Mononuclear cell (primary cell): ENCODE data around the gene LHX4. TPM values are rescaled to one million over a fixed set of nuclear protein-coding genes. Genes with fewer than 3 reads are reported as not detected.

Source experiments
- H3K27me3 ChIP-seq: 2 replicates; pipeline ENCODE4 v1.6.0; 2011; ENCODE audit warnings: low read length, control low read depth; ENCODE audit not compliant: insufficient read depth
- H3K4me1 ChIP-seq: 2 replicates; pipeline ENCODE4 v1.5.1; 2011; ENCODE audit warnings: mild to moderate bottlenecking, low read length, control low read depth; ENCODE audit not compliant: insufficient read depth
- H3K4me3 ChIP-seq: 2 replicates; pipeline ENCODE4 v1.5.1; 2011; ENCODE audit warnings: mild to moderate bottlenecking, low read length, moderate library complexity
- H3K9me3 ChIP-seq: 2 replicates; pipeline ENCODE4 v1.5.1; 2011; ENCODE audit warnings: low read depth, mild to moderate bottlenecking, control low read depth, low read length
- total RNA-seq: library from RNA; depleted of rRNA; stranded (reverse); fragments of >200 nt; gene quantifications from one replicate; pipeline ENCODE4 v1.2.3, GENCODE V29; 2012

Gene LHX4
- total RNA-seq, 1 donor: 0.10 TPM

DNA sequence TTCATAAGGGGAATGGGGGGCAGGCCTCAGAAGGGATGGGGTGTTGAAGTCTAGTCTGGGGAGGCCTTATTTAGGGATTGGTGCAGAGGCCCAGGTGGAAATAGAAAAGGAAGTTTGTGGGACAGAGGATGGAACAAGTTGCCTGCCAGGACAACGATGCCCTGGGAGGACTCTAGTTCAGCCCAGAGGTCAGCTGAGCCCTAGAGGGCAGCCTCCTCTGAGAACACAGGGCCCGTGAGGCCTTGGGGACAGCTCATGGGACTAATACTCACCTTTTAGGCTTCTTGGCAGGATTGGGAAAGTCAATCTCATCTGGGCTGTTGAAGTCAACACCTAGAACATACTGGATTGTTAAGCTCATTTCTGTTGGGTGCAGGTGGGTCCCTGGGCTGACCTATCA lies 43.0 kb downstream of the LHX4 start:
- Histone ChIP-seq H3K4me3 (no peak overlapping the region), H3K27me3 (no peaks in the 10 kb centered on the region), H3K9me3 (no peaks in the 10 kb centered on the region), H3K4me1 (peaks cover 35% of the 10 kb centered on the region)

DNA sequence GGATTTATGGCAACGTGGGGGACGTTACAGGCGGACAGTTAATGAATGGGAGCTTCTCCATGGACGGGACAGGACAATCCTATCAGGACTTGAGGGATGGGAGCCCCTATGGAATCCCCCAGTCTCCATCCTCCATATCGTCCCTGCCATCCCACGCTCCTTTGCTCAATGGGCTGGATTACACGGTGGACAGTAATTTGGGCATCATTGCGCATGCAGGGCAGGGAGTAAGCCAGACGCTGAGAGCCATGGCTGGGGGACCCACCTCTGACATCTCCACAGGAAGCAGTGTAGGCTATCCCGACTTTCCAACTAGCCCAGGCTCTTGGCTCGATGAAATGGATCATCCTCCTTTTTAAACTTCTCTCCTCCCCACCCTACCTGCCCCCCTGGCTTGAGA lies 44.2 kb downstream of the LHX4 start:
- H3K27me3 ChIP-seq: no peaks in the 10 kb centered on the region
- no peaks in the 10 kb centered on the region for H3K9me3 ChIP-seq
- no peak overlapping the region for H3K4me3 ChIP-seq
- H3K4me1 ChIP-seq: peaks cover 43% of the 10 kb centered on the region

DNA sequence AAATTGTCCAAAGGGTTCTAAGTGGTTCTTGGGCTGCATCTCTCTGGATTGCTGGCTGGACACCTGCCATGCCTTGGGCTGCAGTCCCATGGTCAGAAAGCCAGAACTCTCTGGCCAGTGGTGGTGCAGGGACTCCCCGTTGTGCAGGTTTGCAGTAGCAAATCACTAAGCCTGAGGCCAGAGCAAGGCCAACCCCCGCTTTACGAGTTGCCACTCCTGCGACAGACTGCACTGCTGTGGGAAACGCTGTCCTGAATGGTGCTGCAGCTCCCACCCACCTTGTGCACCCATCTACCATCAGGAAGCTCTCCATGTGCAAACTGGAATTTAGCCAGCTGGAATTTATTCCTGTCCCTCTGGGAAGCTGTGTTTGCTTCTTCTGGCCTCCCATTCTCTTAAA lies 45.7 kb downstream of the LHX4 start:
- Histone ChIP-seq H3K4me3 (no peak overlapping the region), H3K27me3 (no peaks in the 10 kb centered on the region), H3K4me1 (peaks cover 40% of the 10 kb centered on the region), H3K9me3 (no peaks in the 10 kb centered on the region)

DNA sequence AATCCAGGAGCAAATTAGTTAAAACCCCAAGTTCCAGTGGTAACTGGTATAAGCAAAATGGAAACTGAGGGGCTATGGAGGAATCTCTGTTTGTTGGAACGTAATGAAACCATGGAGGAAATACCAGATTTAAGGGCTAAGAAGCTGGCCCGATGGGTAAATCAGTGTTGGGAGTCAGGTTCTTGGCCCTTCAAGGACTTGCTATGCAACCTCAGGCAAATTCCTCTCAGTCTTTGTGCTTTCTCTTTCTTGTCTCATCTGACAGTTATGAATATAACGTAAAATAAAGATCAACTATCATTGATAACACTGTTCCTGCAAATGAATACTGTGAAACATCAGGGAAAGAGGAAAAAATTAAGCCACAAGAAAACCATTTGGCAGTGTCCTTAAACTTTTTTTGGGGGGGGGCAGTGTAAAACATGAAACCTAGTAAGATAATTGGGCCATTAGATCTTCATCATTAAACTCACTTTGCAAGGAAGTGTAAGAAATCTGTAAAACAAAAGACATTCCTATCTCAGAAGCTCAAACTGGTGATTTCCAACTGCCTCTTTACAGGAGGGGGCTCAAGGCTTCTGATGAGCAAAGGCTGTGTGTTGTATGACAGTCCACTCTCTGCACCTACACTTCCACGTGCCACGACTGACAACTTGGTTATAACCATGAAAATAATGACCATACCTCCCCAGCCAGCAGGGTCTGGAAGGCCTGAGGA lies 47.6 kb downstream of the LHX4 start:
- no peaks in the 10 kb centered on the region for H3K27me3 ChIP-seq
- no peak overlapping the region for H3K4me3 ChIP-seq
- no peaks in the 10 kb centered on the region for H3K9me3 ChIP-seq
- H3K4me1 ChIP-seq: peaks cover 39% of the 10 kb centered on the region

DNA sequence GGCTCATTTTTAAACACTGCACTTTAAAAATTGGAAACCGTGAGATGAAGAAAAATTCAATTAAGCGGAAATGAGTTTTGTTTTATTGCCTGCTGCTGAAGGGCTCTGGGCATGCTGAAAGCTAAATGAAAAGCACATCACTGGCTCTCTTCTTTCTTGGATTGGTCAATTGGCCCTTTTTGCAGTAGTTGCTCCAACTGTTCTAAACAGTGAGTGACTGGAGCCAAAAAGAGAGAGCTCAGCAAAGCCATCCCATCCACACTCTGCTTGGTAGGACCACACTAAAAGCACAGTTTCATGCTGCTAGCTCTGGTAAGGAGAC lies 48.1 kb downstream of the LHX4 start:
- Histone ChIP-seq H3K4me3 (no peak overlapping the region), H3K27me3 (no peaks in the 10 kb centered on the region), H3K4me1 (peaks cover 39% of the 10 kb centered on the region), H3K9me3 (no peaks in the 10 kb centered on the region)

DNA sequence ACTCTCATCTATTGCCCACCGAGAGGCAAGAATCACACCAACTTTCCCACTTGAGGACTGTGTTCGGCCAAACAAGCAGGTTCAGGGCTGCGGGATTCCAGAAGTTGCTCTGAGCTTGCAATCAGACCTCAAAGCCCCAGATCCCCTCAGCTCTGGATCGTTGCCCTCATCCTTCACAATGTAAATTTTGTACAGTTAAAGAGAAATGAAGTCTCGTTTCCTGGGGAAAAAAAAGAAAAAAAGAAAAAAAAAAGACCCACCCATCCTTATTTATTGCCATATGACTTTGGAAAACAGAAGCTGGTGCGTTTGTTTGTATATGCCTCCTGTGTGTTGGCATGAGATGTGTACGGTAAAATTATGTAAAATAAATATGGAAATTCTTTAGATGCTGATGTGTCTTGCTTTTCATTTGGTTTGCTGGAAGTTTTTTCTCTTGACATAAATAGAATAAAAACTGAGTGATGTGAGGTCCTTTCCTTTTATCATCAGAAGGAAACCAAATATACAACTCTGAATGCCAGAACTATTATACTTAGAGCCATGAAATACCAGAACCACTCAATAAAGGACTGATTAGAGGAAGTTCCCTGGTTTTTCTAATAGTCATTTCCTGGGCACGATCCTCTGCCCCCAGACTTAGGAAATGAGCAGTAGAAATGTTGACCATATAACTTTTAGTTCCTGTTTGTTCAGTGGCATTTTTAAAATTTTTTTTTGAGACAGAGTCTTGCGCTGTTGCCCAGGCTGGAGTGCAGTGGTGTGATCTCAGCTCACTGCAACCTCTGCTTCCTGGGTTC lies 48.7 kb downstream of the LHX4 start:
- Histone ChIP-seq H3K9me3 (no peaks in the 10 kb centered on the region), H3K4me1 (peaks cover 39% of the 10 kb centered on the region), H3K27me3 (no peaks in the 10 kb centered on the region), H3K4me3 (no peak overlapping the region)

DNA sequence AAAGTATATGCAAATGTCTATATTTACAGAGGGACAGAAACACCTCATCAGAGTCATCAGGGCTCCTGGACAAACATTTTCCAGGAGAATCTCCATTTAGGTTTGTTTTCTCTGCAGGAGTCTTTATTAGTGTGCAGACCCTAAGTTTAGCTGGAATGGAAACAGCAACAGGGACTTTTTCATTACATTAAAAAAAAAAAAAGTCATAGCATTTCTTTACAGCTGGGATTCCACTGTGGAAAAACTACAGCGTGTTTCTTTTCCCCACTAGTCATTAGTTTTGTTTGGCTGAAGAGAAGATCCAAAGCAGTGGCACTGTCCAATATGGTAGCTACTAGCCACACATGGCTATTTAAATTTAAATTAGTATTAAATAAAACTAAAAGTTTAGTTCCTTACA lies 49.6 kb downstream of the LHX4 start:
- Histone ChIP-seq H3K27me3 (no peaks in the 10 kb centered on the region), H3K4me3 (no peak overlapping the region), H3K4me1 (peaks cover 39% of the 10 kb centered on the region), H3K9me3 (no peaks in the 10 kb centered on the region)

DNA sequence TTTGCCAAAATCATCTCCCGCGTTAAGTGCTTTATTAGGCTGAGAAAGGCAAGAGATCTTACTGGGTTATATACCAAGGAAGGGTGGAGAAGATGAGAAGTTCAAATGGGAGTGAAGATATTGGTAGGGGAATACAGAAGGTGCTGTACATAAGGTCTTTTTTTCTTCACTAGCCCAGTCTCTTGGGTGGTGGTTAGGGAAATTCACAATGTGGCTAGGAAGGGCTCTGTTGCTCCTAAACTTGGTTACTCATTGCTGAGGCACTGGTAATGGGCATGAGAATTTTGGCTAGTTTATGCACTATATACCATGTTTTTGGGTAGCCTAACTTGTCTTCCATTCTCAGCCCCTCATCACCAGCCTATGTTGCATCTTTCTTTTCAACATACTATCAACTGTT lies 50.6 kb downstream of the LHX4 start:
- Histone ChIP-seq H3K4me3 (no peak overlapping the region), H3K27me3 (no peaks in the 10 kb centered on the region), H3K9me3 (no peaks in the 10 kb centered on the region), H3K4me1 (peaks cover 39% of the 10 kb centered on the region)

DNA sequence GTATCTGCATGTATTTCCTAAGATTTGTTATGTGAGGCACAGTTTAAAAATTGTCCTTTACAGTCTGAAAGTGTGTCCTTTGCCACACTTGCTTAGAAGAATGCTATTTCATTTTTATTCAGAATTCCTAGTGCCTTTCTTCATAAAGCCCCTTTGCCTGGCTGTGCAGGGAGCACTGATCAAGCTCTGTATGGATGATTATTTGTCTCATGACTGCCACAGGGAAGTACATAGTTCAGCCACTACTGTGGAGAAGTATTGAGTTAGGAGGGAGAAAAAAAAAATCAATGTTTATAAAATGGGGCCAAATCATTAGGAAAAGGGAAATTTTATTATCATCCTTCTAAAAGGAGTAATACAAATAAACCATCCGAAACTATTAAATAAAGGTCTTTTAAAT lies 51.4 kb downstream of the LHX4 start:
- Histone ChIP-seq H3K27me3 (no peaks in the 10 kb centered on the region), H3K4me1 (peaks cover 36% of the 10 kb centered on the region), H3K4me3 (no peak overlapping the region), H3K9me3 (no peaks in the 10 kb centered on the region)

DNA sequence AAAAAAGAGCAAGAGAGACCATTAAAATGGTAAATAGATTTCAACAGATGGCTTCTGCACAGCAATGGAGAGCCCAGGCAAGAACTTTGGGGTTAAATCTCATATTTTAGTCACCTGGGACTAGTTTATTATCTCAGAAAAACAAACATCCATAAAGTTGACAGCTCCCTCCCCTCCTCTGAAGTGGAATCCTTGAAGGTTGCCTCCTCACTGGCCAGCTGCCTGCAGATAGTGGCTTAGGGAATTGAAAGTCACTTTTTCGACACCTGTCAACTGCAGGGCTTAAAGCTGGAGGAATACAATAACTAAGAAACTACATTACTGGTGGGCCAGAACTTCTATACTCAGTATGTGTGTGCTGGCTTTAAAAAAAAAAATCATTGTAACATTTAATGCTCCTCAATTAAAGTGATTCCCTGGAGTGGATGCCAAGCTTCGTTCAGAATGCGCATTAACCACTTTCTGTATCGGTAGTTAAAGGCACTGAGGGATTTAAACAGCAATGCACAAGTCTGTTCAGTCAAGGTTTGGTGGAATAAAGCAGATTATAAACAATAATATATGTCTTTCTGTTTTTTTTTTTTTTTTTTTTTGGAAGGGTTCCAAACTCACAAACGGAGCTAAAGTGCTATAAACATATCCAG lies 52.5 kb downstream of the LHX4 start:
- Histone ChIP-seq H3K4me3 (no peak overlapping the region), H3K4me1 (peaks cover 26% of the 10 kb centered on the region), H3K9me3 (no peaks in the 10 kb centered on the region), H3K27me3 (no peaks in the 10 kb centered on the region)

DNA sequence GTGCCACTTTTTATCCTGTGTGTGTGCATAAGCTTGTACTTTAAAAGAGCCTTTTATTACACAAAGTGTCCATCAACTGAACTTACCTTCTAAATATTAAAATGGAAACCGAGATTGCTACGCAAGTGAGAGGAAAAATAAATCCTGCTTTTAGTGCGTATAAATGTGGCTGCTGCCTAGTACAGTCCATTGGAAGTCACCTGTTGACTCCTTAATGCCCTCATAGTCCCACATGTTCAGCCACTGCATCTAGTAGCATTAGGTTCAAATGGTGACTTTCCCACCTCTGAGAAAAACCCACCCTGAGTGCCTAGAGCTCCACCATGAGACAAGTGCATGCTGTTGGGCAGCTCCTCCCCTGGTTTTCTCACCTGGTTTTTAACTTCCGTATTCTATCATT lies 53.0 kb downstream of the LHX4 start:
- H3K9me3 ChIP-seq: no peaks in the 10 kb centered on the region
- no peaks in the 10 kb centered on the region for H3K27me3 ChIP-seq

DNA sequence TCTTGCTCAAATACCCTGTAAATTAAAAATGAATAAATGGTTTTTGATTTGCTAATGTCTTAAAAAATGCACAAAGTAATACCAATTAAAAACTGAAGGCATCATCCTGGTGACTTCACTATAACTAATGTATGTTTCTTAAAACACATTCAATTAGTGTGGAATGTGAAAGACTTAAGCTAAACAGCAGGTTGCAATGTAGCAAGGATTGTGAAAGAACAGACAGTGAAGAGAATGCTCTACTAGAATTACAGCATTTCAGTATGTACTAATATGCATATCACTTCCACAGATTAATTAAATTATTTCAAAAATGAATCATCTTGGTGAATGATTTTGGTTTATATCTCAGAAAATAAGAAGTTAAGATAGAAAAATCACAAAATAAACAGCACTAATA lies 56.4 kb downstream of the LHX4 start:
- no peaks in the 10 kb centered on the region for H3K27me3 ChIP-seq
- H3K4me3 ChIP-seq: no peak overlapping the region
- H3K9me3 ChIP-seq: no peaks in the 10 kb centered on the region
- H3K4me1 ChIP-seq: peaks cover 7% of the 10 kb centered on the region

More for the DNA sequence above, 53.0 kb downstream of the LHX4 start:
- Histone ChIP-seq H3K4me1 (peaks cover 21% of the 10 kb centered on the region), H3K4me3 (no peak overlapping the region)

DNA sequence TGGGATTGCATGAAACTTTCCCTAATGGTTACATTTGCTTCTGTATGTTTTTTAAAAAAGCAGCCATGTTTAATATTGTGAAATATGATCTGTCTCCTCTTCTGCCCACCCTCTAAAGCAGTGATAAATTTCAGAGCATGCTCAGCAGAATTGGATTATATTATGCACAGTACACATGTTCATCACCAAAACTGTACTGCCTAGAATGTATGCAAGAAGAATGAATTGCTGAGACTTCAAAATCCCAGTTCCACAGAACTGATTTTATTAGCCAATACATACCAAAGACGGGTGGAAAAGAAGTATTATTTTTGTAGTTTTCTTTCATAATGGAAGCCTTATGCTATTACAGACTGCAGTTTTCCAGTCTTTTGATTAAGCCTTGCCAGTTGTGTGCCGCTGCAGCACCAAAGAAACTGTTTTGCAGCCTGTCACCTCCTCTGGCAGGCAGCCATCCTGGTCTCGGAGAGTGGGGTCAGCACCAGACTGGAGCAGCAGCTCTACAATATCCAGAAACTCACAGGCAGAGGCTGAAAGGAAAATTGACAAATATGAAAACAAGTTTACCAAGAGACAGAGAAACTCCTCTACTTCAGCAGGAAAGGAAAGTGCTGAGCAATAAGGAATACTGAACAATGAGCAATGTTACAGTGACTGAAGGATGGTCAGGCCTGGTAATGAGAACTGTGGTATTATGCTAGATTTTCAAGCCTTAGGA lies 58.1 kb downstream of the LHX4 start:
- peaks cover 7% of the 10 kb centered on the region for H3K4me1 ChIP-seq
- peaks cover 6% of the 10 kb centered on the region for H3K9me3 ChIP-seq
- no peak overlapping the region for H3K4me3 ChIP-seq
- no peaks in the 10 kb centered on the region for H3K27me3 ChIP-seq

DNA sequence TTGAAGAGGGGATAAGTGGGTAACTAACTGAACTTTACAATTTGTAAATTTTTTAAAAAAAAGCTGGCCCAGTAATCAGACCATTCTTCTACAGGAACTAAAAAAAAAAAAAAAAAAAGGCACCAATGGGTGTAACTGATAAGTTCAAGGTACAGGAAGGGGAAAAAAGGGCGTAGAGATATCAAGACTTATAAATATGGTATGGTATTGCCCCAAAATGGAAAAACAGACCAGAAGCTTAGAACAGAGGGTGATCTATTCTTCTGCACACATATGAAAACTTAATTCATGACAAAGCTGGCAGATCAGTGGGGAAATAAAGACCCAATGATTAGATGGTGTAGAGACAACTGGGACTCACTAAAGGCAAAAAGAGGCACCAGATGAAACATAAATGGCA lies 58.9 kb downstream of the LHX4 start:
- Histone ChIP-seq H3K9me3 (peaks cover 6% of the 10 kb centered on the region), H3K4me1 (peaks cover 7% of the 10 kb centered on the region), H3K27me3 (no peaks in the 10 kb centered on the region), H3K4me3 (no peak overlapping the region)
